MM.1S (cell line): Measurements from ENCODE around the gene LMOD1.
A peak's percentile ranks its signal among the peaks of the same experiment; 100 is the strongest.

Experiments used
- DNase-seq: peaks from one replicate; pipeline ENCODE4 v3.0.0-alpha.2; 2015
- H2AFZ ChIP-seq: fragments of 300-600 bp; sonication (generic); 2 replicates; pipeline ENCODE4 v1.6.0; 2016; ENCODE audit warnings: antibody characterized with exemption, low read length
- H3F3A ChIP-seq: fragments of 300-600 bp; sonication (generic); 2 replicates; pipeline ENCODE4 v1.6.1; 2016; ENCODE audit warnings: mild to moderate bottlenecking, antibody characterized with exemption, low read length, moderate library complexity, mixed read lengths; ENCODE audit not compliant: insufficient read depth
- H3K27ac ChIP-seq: fragments of 300-600 bp; sonication (generic); 2 replicates; pipeline ENCODE4 v1.5.1; 2016; ENCODE audit warnings: mild to moderate bottlenecking, low read length
- H3K27me3 ChIP-seq: fragments of 300-600 bp; sonication (generic); replicated peaks from 2 replicates; pipeline ENCODE4 v1.6.0; 2016; ENCODE audit warnings: low read length; ENCODE audit not compliant: insufficient read depth
- H3K36me3 ChIP-seq: fragments of 300-600 bp; sonication (generic); replicated peaks from 2 replicates; pipeline ENCODE4 v1.6.1; 2016; ENCODE audit warnings: mild to moderate bottlenecking, low read length, mixed read lengths; ENCODE audit not compliant: insufficient read depth
- H3K4me1 ChIP-seq: fragments of 300-600 bp; sonication (generic); 2 replicates; pipeline ENCODE4 v1.6.1; 2016; ENCODE audit warnings: low read length, mixed read lengths
- H3K4me2 ChIP-seq: fragments of 300-600 bp; sonication (generic); 2 replicates; pipeline ENCODE4 v1.6.0; 2016; ENCODE audit warnings: low read depth, low read length
- H3K4me3 ChIP-seq: fragments of 300-600 bp; sonication (generic); 2 replicates; pipeline ENCODE4 v1.5.1; 2016; ENCODE audit warnings: low read length, mixed read lengths
- H3K79me2 ChIP-seq: fragments of 300-600 bp; sonication (generic); 2 replicates; pipeline ENCODE4 v1.6.1; 2016; ENCODE audit warnings: mixed run types, low read length, mixed read lengths
- H3K9ac ChIP-seq: fragments of 300-600 bp; sonication (generic); 2 replicates; pipeline ENCODE4 v1.6.1; 2016; ENCODE audit warnings: low read length, mixed read lengths
- H3K9me2 ChIP-seq: fragments of 300-600 bp; sonication (generic); replicated peaks from 2 replicates; pipeline ENCODE4 v1.6.1; 2016; ENCODE audit warnings: mild to moderate bottlenecking, low read length, mixed read lengths; ENCODE audit not compliant: insufficient read depth
- H3K9me3 ChIP-seq: fragments of 300-600 bp; sonication (generic); replicated peaks from 2 replicates; pipeline ENCODE4 v1.6.1; 2016; ENCODE audit warnings: mild to moderate bottlenecking, low read length, mixed read lengths; ENCODE audit not compliant: insufficient read depth
- H4K20me1 ChIP-seq: fragments of 300-600 bp; sonication (generic); 2 replicates; pipeline ENCODE4 v1.6.1; 2016; ENCODE audit warnings: mild to moderate bottlenecking, low read length, moderate library complexity, mixed read lengths; ENCODE audit not compliant: insufficient read depth
- CTCF ChIP-seq: fragments of 300-600 bp; sonication (generic); IDR thresholded peaks from 2 replicates; pipeline ENCODE4 v1.5.1; 2016; ENCODE audit warnings: antibody characterized with exemption, low read length, mixed read lengths
- EZH2 ChIP-seq: fragments of 300-600 bp; sonication (generic); optimal IDR thresholded peaks from 2 replicates; pipeline ENCODE3; 2017; ENCODE audit warnings: low read depth, mild to moderate bottlenecking, antibody characterized with exemption, low read length, mixed read lengths
- EZH2phosphoT487 ChIP-seq: fragments of 300-600 bp; sonication (generic); IDR thresholded peaks from 2 replicates; pipeline ENCODE4 v1.6.1; 2018; ENCODE audit warnings: antibody characterized with exemption, low read length

The LMOD1 gene

GRCh38 chr1:201983380-201983805 lies 37.0 kb upstream of the LMOD1 start:
- Histone ChIP-seq H3K4me2 (peak overlapping the region; percentile 52), H3K36me3 (no peaks in the 10 kb centered on the region), H3K4me1 (peaks cover 9% of the 10 kb centered on the region), H3K27me3 (no peaks in the 10 kb centered on the region), H3F3A (peaks cover 3% of the 10 kb centered on the region; the same call in 1 of the 2 replicates), H3K9me3 (no peaks in the 10 kb centered on the region), H3K27ac (peak overlapping the region; percentile 22; the same call in 1 of the 2 replicates), H3K9ac (peak overlapping the region; percentile 53), H3K9me2 (no peaks in the 10 kb centered on the region), H2AFZ (peak overlapping the region; percentile 79), H3K4me3 (peak overlapping the region; percentile 76), H3K79me2 (peaks cover 39% of the 10 kb centered on the region), H4K20me1 (no peaks in the 10 kb centered on the region)
- TF ChIP-seq EZH2phosphoT487 (no peak), CTCF (no peak), EZH2 (no peak)
- peak; percentile 66 for DNase-seq

GRCh38 chr1:201982623-201983379 lies 36.5 kb upstream of the LMOD1 start, which contains the start of gene RNPEP:
Gene RNPEP (plus strand): TSS chr1:201982648. CDS start chr1:201982667, 19 bp downstream.
- Histone ChIP-seq H3K4me1 (peaks cover 9% of the 10 kb centered on the region), H3K4me2 (peak within 1 kb of the TSS; percentile 84), H3K36me3 (no peaks in the 10 kb centered on the region), H3K9me2 (no peaks in the 10 kb centered on the region), H2AFZ (peak within 1 kb of the TSS; percentile 79), H3K4me3 (peak within 1 kb of the TSS; percentile 76), H3K9ac (peak within 1 kb of the TSS; percentile 53), H3K27ac (peak within 1 kb of the TSS; percentile 22; the same call in 1 of the 2 replicates), H4K20me1 (no peaks in the 10 kb centered on the region), H3K79me2 (peaks cover 39% of the 10 kb centered on the region), H3K27me3 (no peaks in the 10 kb centered on the region), H3F3A (peaks cover 3% of the 10 kb centered on the region; the same call in 1 of the 2 replicates), H3K9me3 (no peaks in the 10 kb centered on the region)
- peak; percentile 13; the same call in 1 of the 2 replicates for TF ChIP-seq CTCF
- no peak for TF ChIP-seq EZH2
- TF ChIP-seq EZH2phosphoT487, result no peak
- peak; percentile 79 for DNase-seq

GRCh38 chr1:201982082-201982622 lies 35.8 kb upstream of the LMOD1 start:
- peaks cover 9% of the 10 kb centered on the region for H3K4me1 ChIP-seq
- H3K9me2 ChIP-seq, result no peaks in the 10 kb centered on the region
- DNase-seq, result no peak
- peak overlapping the region; percentile 76 for H3K4me3 ChIP-seq
- no peak overlapping the region for H3K27ac ChIP-seq
- TF ChIP-seq CTCF (no peak), EZH2phosphoT487 (no peak), EZH2 (no peak)
- H3F3A ChIP-seq, result peaks cover 3% of the 10 kb centered on the region; the same call in 1 of the 2 replicates
- no peaks in the 10 kb centered on the region for H3K36me3 ChIP-seq
- H3K79me2 ChIP-seq, result peaks cover 38% of the 10 kb centered on the region
- H4K20me1 ChIP-seq, result no peaks in the 10 kb centered on the region
- no peak overlapping the region for H3K9ac ChIP-seq
- H3K27me3 ChIP-seq, result no peaks in the 10 kb centered on the region
- H2AFZ ChIP-seq, result peak overlapping the region; percentile 57
- H3K9me3 ChIP-seq, result no peaks in the 10 kb centered on the region
- peak overlapping the region; percentile 84 for H3K4me2 ChIP-seq
